Endothelial cell (in vitro differentiated cells): ENCODE data around the gene KCNG2. TPM values are rescaled to one million over a fixed set of nuclear protein-coding genes. Genes with fewer than 3 reads are reported as not detected.
"Not testable (repeated sequence)": the region's sequence is repeated elsewhere in the genome, so short reads cannot be mapped to it uniquely, and the experiment has no call there.

Source experiments
- DNase-seq: peaks from one replicate; pipeline ENCODE4 v3.0.0; 2021; ENCODE audit warnings: low spot score
- H3K27ac Mint-ChIP-seq: one replicate; pipeline ENCODE4 v1.8.0; 2021; ENCODE audit warnings: mixed read lengths, inconsistent platforms; ENCODE audit not compliant: unreplicated experiment
- H3K27me3 Mint-ChIP-seq: one replicate; pipeline ENCODE4 v1.8.0; 2021; ENCODE audit warnings: mild to moderate bottlenecking, moderate library complexity, mixed read lengths, inconsistent platforms; ENCODE audit not compliant: unreplicated experiment
- H3K36me3 Mint-ChIP-seq: one replicate; pipeline ENCODE4 v1.8.0; 2021; ENCODE audit warnings: mild to moderate bottlenecking, low read depth, mixed read lengths, inconsistent platforms; ENCODE audit not compliant: unreplicated experiment
- H3K4me1 Mint-ChIP-seq: one replicate; pipeline ENCODE4 v1.8.0; 2021; ENCODE audit warnings: mild to moderate bottlenecking, mixed read lengths, inconsistent platforms; ENCODE audit not compliant: unreplicated experiment
- H3K4me3 Mint-ChIP-seq: one replicate; pipeline ENCODE4 v1.8.0; 2021; ENCODE audit warnings: mild to moderate bottlenecking, mixed read lengths, inconsistent platforms; ENCODE audit not compliant: unreplicated experiment
- H3K9me3 Mint-ChIP-seq: one replicate; pipeline ENCODE4 v1.8.0; 2021; ENCODE audit warnings: mixed read lengths, inconsistent platforms; ENCODE audit not compliant: unreplicated experiment
- CTCF ChIP-seq: fragments of 200-600 bp; sonication (generic); IDR thresholded peaks from one replicate; pipeline ENCODE4 v1.5.0; 2021; ENCODE audit warnings: antibody characterized with exemption; ENCODE audit not compliant: unreplicated experiment
- total RNA-seq: library from RNA; stranded (reverse); fragmentation: NEBNext Ultra II Directional; extraction: Animal tissue kit (Norgen Biotek cat#: 25700); gene quantifications from one replicate; pipeline ENCODE4 v1.2.1, GENCODE V29; 2021; ENCODE audit not compliant: unreplicated experiment

KCNG2 gene
- total RNA-seq, 1 donor from 2014 or later: 0.56 TPM

GRCh38 chr18:79751918-79752578 is 45.7 kb upstream of the KCNG2 start:
- TF ChIP-seq CTCF: peak; percentile 14
- H3K27me3 Mint-ChIP-seq, H3K27ac Mint-ChIP-seq, H3K4me1 Mint-ChIP-seq, DNase-seq, H3K4me3 Mint-ChIP-seq, H3K9me3 Mint-ChIP-seq: not testable (repeated sequence)
- H3K36me3 Mint-ChIP-seq: peaks cover 33% of the 10 kb centered on the region

- not testable (repeated sequence) for H3K27ac Mint-ChIP-seq, H3K4me1 Mint-ChIP-seq, H3K9me3 Mint-ChIP-seq, DNase-seq, H3K4me3 Mint-ChIP-seq, H3K27me3 Mint-ChIP-seq
- peaks cover 33% of the 10 kb centered on the region for H3K36me3 Mint-ChIP-seq
Measured at GRCh38 chr18:79752946-79753345, 44.8 kb upstream of the KCNG2 start.

- Mint-ChIP-seq H3K36me3 (peaks cover 33% of the 10 kb centered on the region), H3K4me1 (no peaks in the 10 kb centered on the region), H3K9me3 (no peaks in the 10 kb centered on the region), H3K4me3 (peak overlapping the region; percentile 18), H3K27ac (no peak overlapping the region), H3K27me3 (peaks cover 4% of the 10 kb centered on the region)
- no peak for DNase-seq
- no peak for TF ChIP-seq CTCF
Measured at GRCh38 chr18:79753391-79753851, 44.3 kb upstream of the KCNG2 start.

GRCh38 chr18:79754022-79754761 is 43.5 kb upstream of the KCNG2 start:
- no peak for TF ChIP-seq CTCF
- Mint-ChIP-seq H3K27me3 (peaks cover 4% of the 10 kb centered on the region), H3K4me3 (no peak overlapping the region), H3K27ac (no peak overlapping the region), H3K9me3 (no peaks in the 10 kb centered on the region), H3K36me3 (peaks cover 37% of the 10 kb centered on the region), H3K4me1 (no peaks in the 10 kb centered on the region)
- DNase-seq: no peak

- Mint-ChIP-seq H3K27ac (no peak overlapping the region), H3K4me3 (peak overlapping the region; percentile 45), H3K36me3 (peaks cover 35% of the 10 kb centered on the region), H3K27me3 (peaks cover 3% of the 10 kb centered on the region), H3K4me1 (no peaks in the 10 kb centered on the region), H3K9me3 (no peaks in the 10 kb centered on the region)
- TF ChIP-seq CTCF: no peak
- no peak for DNase-seq
Measured at GRCh38 chr18:79754831-79755351, 42.8 kb upstream of the KCNG2 start.
